Retina (tissue), 1 donor: Measurements from ENCODE around the gene RNF38.
"Not testable (repeated sequence)": the region's sequence is repeated elsewhere in the genome, so short reads cannot be mapped to it uniquely, and the experiment has no call there.

Source experiments
- DNase-seq: peaks from one replicate; pipeline ENCODE4 v3.0.0-alpha.2; 2016

Gene RNF38

DNA sequence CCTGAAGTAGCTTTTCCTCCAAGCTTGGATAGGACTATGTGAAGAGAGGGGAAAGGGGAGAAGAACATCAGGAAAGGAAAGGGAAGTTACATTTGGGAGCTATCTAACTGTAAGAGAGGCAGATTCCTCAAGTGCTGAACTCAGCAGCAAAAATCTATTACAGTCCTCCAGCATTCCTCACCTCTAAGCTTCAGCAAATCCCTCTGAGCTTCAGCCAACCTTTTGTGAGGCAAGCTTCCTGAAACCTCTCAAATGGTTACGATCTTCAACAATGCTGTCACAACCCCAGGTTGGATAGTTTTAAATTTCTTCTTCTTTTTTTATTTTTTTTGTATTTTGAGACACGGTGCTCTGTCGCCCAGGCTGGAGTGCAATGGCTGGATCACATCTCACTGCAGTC is 2.5 kb upstream of the RNF38 start:
- no peak for DNase-seq

DNA sequence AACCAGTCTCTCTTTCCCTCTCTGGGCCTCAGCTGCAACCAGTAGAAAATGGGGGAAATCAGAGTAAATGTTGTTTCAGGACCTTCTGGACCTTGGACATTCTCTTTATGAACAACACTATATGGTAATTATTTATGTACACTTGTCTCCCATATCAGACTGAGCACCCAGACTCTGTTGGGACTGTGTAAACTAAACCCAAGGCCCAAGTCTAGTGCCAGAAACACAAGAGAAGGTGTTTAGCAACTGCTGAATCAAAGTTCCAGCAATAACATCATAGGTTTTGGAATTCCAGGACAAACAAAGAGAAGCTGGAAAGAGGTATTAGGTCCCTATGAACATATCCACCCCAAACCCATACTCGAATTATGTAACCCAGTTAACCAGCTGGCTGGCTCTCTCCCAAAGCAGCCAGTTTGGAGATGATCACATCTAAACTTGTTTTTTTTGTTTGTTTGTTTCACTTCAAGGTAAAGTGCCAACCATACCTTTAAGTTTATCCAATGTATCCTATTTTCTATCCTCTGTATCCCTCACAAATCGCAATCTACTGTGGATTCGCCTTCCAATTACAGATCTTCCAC is 1.9 kb upstream of the RNF38 start:
- DNase-seq: no peak

GRCh38 chr9:36401164-36401740 is 1.2 kb upstream of the RNF38 start:
- DNase-seq: no peak

DNA sequence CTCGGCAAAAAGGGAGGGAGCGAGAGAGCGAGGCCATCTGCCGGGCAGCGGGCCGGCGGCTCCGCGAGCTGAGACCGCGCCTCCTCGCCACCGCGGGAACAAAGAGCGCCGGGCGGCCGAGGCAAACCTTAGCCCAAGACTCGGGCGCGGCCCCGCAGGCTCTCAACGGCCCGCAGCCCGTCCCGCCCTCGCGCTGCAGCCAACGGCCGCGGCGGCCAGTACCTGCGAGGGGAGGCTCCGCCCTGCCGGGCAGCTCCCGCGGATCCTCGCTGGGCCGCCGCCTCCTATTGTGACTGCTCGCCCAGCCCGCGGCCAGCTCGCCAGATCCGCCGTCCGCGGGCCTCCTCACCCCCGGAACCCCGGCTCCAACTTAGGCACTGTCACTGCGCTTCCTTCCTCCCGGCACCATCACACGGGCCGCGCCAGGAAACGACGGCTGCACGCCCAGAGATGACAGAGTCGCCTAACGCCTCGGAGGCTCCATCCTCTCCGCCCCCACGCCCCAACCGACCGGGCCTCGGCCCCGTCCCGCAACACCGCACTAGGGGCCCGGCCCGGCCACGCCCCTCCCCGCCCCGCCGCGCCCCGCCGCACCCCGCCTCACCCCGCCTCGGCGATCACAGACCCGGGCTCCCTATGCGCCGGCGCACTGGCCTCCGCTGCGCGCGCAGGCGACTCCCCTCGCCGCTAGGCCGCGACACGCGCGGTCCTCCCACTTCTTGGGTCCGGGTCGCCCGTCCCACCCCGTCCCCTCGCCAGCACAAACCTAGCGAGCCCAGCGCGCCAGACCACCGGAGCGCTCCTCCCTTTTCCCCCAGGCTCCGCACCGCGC is 479 bp upstream of the RNF38 start:
- peak; percentile 94 for DNase-seq

- DNase-seq: no peak
Measured at GRCh38 chr9:36398745-36399144, 1.3 kb downstream of the RNF38 start.

GRCh38 chr9:36396985-36397384 is 3.1 kb downstream of the RNF38 start:
- DNase-seq: no peak

DNA sequence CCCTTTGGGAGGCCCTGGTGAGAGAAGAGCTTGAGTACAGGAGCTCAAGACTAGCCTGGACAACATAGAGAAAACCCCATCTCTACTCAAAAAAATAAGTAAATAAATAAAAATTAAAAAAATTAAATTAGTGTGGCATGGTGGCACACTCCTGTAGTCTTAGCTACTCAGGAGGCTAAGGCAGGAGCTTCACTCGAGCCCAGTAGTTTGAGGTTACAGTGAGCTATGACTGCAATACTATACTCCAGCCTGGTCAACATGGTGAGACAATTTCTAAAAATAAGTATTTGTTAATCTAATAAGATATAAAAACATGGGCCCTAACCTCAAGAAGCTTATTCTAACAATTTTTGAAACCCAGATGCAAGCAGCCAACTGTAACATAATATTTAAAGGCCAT is 7.6 kb downstream of the RNF38 start:
- DNase-seq: no peak

DNA sequence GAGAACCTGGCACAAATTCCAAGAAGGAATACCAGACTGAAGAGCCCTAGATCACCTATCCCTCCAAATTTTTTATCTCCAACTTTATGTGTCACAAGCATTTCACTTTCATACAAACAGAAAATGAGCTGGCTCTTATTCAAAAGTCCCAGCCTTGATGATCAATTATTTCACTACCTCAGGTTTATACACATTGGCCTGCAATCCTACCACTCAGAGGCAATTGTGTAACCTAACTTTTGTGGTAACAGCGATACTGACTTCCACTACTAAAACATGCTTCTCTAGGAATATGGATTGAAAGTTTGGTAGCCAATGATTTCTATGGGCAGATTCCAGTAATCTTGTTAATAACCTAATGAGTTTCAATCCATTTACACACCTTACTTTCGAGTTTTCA is 10.5 kb downstream of the RNF38 start:
- DNase-seq: no peak

GRCh38 chr9:36386396-36386965 is 13.6 kb downstream of the RNF38 start:
- DNase-seq: not testable (repeated sequence)

- no peak for DNase-seq
Measured at GRCh38 chr9:36382484-36382883, 17.6 kb downstream of the RNF38 start.

GRCh38 chr9:36364577-36364976 is 35.5 kb downstream of the RNF38 start:
- no peak for DNase-seq

DNA sequence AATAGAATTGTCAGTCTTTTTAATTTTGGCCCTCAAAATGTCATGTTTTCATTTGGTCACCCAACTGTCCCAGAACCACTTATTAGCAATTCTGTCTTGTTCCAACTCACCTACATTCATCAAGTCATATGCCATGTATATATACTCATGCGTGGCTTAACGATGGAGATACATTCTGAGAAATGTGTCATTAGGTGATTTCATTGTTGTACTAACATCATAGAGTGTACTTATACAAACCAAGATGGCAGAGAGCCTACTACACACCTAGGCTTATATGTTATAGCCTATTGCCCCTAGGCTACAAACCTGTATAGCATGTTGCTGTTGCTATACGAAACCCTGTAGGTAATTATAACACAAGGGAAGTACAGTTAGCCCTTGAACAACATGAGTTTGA is 36.6 kb downstream of the RNF38 start:
- no peak for DNase-seq

GRCh38 chr9:36358486-36358885 is 41.6 kb downstream of the RNF38 start:
- DNase-seq: no peak

DNA sequence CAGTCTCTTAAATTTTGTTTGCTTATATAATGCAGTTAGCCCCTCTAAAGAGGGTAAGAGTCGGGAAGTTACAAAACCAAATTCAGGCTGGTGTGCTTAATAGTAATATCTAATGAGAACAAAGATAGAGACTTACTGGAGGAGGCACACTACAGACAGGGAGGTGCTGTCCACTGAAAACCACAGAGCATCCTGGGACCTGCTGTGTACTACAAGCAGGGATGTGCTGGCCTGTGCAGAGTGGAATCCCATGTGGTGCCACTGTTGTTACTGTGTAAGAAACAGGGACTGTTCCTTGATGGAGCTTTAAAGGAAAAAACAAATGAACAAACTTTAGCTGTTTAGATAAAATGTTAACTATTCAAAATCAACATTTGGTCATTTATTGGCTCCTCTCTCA is 42.4 kb downstream of the RNF38 start:
- DNase-seq: no peak

GRCh38 chr9:36346569-36346968 is 53.5 kb downstream of the RNF38 start:
- DNase-seq: no peak

DNA sequence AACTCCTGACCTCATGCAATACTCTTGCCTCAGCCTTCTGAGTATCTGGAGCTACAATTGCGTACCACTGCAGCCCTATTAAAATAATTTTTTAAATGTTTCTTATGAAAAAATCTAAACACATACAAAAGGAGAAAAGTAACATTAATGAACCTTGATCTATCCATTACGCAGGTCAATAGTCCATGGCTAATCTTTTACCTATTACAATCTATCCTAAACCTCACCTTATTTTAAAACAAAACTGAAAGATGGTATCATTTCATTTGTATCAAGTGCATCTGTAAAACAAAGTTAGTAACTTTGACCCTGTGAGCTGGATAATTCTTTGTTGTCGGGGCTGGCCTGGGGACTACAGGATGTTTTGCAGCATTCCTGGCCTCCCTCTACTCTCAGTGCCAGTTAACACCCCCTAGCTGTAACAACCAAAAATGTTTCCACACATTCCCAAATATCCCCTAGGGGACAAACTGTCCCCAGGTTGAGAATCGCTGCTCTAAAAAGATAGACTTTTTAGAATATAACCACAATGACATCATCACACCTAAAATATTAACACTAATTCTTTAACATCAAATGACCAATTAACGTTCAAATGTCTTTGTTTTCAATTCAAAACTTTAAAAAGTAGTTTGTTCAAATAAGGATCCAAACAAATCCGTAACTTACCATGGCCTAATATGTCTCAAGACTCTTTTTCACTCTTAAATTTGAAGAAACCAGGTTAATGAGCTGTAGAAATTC is 54.8 kb downstream of the RNF38 start:
- DNase-seq: no peak

- DNase-seq: no peak
Measured at GRCh38 chr9:36341936-36342577, 58.0 kb downstream of the RNF38 start.

DNA sequence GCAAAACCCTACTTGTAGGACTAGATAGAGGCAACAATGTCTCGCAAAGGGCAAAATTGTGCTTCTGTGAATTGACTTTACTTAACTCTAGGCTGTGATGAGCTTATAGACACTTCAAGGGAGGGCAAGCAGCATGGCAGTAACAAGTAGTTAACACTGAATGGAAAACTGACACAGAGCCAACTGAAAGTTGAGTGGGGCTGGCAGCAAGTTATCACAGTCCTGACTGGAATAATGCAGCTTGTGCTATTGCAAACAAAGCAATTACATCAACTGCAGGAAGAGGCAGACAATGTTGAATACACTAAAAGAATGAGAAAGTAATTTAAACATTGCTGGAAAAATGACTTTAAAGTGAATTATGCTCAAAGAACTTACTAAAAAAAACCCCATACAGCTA is 62.2 kb downstream of the RNF38 start:
- no peak for DNase-seq

DNA sequence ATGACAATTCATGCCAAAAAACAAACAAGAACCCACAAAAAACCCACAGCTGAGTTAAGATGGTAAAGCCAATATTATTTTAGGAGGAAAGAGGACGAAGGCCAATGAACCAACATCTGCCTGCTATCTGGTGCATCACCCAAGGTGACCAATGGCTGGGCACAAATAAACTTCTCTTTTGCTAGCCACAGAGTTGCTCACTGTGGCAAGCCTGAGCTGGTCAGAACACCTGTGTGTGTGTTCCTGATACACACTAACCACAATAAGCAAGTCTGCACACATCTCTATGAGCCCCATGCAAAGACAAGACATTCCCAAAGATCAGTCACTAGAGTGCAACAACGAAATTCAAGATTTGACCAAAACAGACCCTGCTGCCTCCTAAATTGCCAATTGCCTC is 63.1 kb downstream of the RNF38 start:
- DNase-seq: no peak

DNA sequence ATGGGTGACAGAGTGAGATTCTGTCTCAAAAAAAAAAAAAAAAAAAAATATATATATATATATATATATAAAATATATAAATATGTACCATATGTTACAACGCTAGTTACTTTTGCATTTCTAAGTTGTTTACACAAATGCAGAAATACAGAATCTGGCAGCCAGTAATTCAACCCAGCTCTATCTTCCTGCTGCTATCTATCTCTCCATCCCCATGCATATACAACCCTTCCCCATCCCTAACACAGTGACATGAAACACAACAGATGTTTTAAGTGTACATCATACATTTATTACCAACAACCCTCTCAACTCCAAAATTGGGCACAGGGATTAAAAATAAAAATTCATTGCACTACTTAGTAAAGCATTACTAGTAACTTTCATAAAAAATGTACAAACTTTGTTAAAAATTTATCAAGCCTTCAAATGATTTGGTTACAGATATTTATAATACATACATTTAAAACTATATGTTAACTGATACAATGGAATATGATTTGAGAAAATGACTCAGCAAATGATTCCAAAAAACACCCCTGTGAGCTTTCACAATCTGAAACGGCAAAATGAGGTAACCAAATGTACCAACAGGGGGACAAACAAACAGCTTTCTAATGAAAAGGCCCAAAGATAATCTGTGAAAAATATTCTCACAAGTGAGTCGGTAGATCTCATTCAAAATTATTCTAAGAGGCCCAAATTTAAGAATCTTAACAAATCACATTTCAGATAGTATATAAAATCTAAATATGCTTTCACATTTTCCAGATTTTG is 63.8 kb downstream of the RNF38 start:
- DNase-seq: no peak

- DNase-seq: no peak
Measured at GRCh38 chr9:36332006-36332405, 68.1 kb downstream of the RNF38 start.
